Sigmoid colon (tissue), 7 donors: ENCODE data around the gene FSTL1. TPM values are rescaled to one million over a fixed set of nuclear protein-coding genes. Genes with fewer than 3 reads are reported as not detected.

Experiments
- DNase-seq: peaks from one replicate; pipeline ENCODE4 v3.0.0-alpha.2; 2019
- H3K27ac ChIP-seq, 4 donors: fragments of 200-600 bp; sonication (generic); one replicate each; pipeline ENCODE4 v1.5.1; 2016 to 2019; ENCODE audit warnings: mild to moderate bottlenecking in 1 of 4
- H3K27me3 ChIP-seq, 3 donors: fragments of 200-600 bp; sonication (generic); one replicate each; pipeline ENCODE4 v1.5.1; 2019; ENCODE audit warnings: mild to moderate bottlenecking in 1 of 3
- H3K36me3 ChIP-seq, 4 donors: fragments of 200-600 bp; sonication (generic); one replicate each; pipeline ENCODE4 v1.5.1; 2016 to 2019
- H3K4me1 ChIP-seq, 4 donors: fragments of 200-600 bp; sonication (generic); one replicate each; pipeline ENCODE4 v1.5.1; 2017 to 2019
- H3K4me3 ChIP-seq, 4 donors: fragments of 200-600 bp; sonication (generic); one replicate each; pipeline ENCODE4 v1.5.1; 2017 to 2019; ENCODE audit warnings: mild to moderate bottlenecking in 2 of 4, moderate library complexity in 1 of 4
- H3K9me3 ChIP-seq, 4 donors: fragments of 200-600 bp in 3 of 4; sonication (generic) in 3 of 4; one replicate each; pipeline versions ENCODE4 v1.5.1 to v1.6.1; 2013 to 2019
- EP300 ChIP-seq, 4 donors: sonication (generic); formaldehyde crosslinking; IDR thresholded peaks; one replicate each; pipeline ENCODE4 v1.6.1; 2017; ENCODE audit warnings: antibody characterized with exemption in 4 of 4
- POLR2A ChIP-seq, 2 donors: fragments of 450-650 bp; IDR thresholded peaks; one replicate each; pipeline ENCODE4 v1.6.1; 2016; ENCODE audit warnings: antibody characterized with exemption in 2 of 2, mild to moderate bottlenecking in 2 of 2, moderate library complexity in 2 of 2
- POLR2AphosphoS5 ChIP-seq, 4 donors: sonication (generic); formaldehyde crosslinking; IDR thresholded peaks; one replicate each; pipeline ENCODE4 v1.6.1; 2017; ENCODE audit warnings: antibody characterized with exemption in 4 of 4
- WGBS, 2 donors: extraction: QIAGEN DNeasy Blood & Tissue Kit; methylation state at CpG; one replicate each; pipeline ENCODE4 v1.1.7; 2013; 5-methylcytosine and 5-hydroxymethylcytosine counted together
- intact Hi-C: fragments of 100-400 bp; cut with DNase I; formaldehyde crosslinking; loops from one replicate; pipeline ENCODE4 v1.15.1; 2023
- polyA plus RNA-seq, 3 donors: library from polyadenylated mRNA; stranded (reverse); fragments of 200-250 nt; gene quantifications; one replicate each; pipeline ENCODE4 v1.2.3, GENCODE V29; 2013
- total RNA-seq, 4 donors: library from RNA; depleted of rRNA; stranded (reverse); fragments of >200 nt; gene quantifications; one replicate each; pipeline ENCODE4 v1.1.0, GENCODE V29; 2016
- TF ChIP-seq, protein P1 (sequence below), 4 experiments: fragments of 450-650 bp in 3 of 4; fragments of 200-600 bp in 1 of 4; IDR thresholded peaks; one replicate each; pipeline ENCODE4 v1.5.1; 2016 to 2019; ENCODE audit warnings: antibody characterized with exemption in 4 of 4, mild to moderate bottlenecking in 3 of 4, moderate library complexity in 2 of 4
- donor health status: healthy with polysubstance abuse.
- donor health status: Bipolar disorder and iron deficiency.
- donor health status: healthy.

Gene FSTL1
- total and polyA plus RNA-seq, 7 donors = 8.1 to 653 (median 266) TPM

DNA sequence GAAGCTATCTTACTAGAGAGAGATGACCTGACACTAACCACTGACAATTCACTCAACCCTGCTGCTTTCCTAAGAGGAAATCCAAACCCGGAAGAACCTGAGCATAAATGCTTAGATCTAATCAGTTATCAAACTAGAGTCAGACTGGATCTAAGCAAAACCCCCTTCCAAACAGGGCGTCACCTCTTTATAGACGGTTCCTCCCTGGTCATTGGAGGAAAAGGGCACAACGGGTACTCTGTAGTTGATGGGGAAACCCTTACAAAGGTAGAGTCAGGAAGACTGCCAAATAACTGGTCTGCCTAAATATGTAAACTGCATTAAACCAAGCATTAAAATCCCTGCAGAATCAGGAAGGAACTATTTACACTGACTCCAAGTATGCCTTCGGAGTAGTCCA, 41.3 kb upstream of the FSTL1 start:
- H3K4me1 ChIP-seq = peaks cover 0 to 15% (median 8%) of the 10 kb centered on the region in 4 donors
- 27 to 78% methylated on average over 5 of the region's 5 CpGs for WGBS, 2 donors
- intact Hi-C loops = no loop called here
- H3K36me3 ChIP-seq = no peaks in the 10 kb centered on the region
- H3K27ac ChIP-seq = no peak overlapping the region
- no peaks in the 10 kb centered on the region for H3K9me3 ChIP-seq
- no peak for DNase-seq
- H3K27me3 ChIP-seq = no peaks in the 10 kb centered on the region
- TF ChIP-seq EP300 (IDR thresholded peaks at IDR 0.05) (no peak), POLR2AphosphoS5 (IDR thresholded peaks at IDR 0.05) (no peak), POLR2A (IDR thresholded peaks at IDR 0.05) (no peak)
- TF ChIP-seq, protein P1, sequence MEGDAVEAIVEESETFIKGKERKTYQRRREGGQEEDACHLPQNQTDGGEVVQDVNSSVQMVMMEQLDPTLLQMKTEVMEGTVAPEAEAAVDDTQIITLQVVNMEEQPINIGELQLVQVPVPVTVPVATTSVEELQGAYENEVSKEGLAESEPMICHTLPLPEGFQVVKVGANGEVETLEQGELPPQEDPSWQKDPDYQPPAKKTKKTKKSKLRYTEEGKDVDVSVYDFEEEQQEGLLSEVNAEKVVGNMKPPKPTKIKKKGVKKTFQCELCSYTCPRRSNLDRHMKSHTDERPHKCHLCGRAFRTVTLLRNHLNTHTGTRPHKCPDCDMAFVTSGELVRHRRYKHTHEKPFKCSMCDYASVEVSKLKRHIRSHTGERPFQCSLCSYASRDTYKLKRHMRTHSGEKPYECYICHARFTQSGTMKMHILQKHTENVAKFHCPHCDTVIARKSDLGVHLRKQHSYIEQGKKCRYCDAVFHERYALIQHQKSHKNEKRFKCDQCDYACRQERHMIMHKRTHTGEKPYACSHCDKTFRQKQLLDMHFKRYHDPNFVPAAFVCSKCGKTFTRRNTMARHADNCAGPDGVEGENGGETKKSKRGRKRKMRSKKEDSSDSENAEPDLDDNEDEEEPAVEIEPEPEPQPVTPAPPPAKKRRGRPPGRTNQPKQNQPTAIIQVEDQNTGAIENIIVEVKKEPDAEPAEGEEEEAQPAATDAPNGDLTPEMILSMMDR (IDR thresholded peaks at IDR 0.05) = no peak
- no peak overlapping the region for H3K4me3 ChIP-seq

DNA sequence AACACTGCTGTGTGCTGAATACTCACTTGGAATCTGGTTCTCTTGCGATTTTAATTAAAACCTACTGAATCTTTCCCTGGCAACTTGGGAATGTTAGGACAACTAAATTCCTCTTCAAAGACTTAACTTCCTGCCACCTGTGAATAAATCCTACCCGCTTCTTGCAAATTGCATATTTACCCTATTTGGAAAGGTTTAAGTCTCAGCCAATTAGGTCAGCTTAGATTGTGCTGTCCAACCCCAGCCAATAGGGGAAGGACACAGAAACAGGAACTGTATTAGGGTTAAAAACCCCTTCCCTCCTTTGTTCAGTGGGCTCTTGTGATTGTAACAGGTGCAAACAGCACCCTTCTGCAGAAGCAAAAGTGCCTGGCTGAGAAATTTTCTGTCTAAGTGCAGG, 38.6 kb upstream of the FSTL1 start:
- 94 to 96% methylated on average over 2 of the region's 2 CpGs for WGBS, 2 donors
- TF ChIP-seq POLR2AphosphoS5 (IDR thresholded peaks at IDR 0.05) (no peak), POLR2A (IDR thresholded peaks at IDR 0.05) (no peak), EP300 (IDR thresholded peaks at IDR 0.05) (no peak)
- TF ChIP-seq, protein P1 (IDR thresholded peaks at IDR 0.05) = no peak
- no peaks in the 10 kb centered on the region for H3K27me3 ChIP-seq
- H3K36me3 ChIP-seq = no peaks in the 10 kb centered on the region
- intact Hi-C loops = no loop called here
- H3K9me3 ChIP-seq = no peaks in the 10 kb centered on the region
- no peak for DNase-seq
- H3K27ac ChIP-seq = no peak overlapping the region
- H3K4me1 ChIP-seq = peaks cover 0 to 10% (median 2%) of the 10 kb centered on the region in 4 donors
- H3K4me3 ChIP-seq = no peak overlapping the region

DNA sequence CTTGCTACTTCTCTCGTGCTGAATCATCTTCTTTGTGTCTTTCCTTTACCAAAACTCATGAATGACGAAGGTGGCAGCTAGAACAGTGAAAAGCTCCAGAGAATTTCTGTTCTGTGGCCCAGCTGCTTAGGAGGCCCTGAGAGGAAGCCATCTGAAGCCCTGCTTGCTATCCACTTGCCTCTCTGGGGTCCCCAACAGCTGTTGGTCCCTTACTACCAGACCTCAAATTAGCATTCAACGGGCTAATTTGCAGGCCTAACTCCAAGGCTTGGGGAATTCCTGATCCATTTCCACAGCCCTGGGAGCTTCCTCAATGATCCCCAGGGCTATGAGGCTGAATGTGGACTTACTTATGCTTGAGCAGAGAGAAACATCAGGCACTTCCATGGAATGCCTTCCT, 37.5 kb upstream of the FSTL1 start:
- WGBS, 2 donors = 84 to 88% methylated on average over 3 of the region's 3 CpGs
- Histone ChIP-seq H3K4me3 (no peak overlapping the region), H3K27me3 (no peaks in the 10 kb centered on the region), H3K9me3 (no peaks in the 10 kb centered on the region), H3K27ac (peak overlapping the region in 2 of 4 donors; percentile 18 to 46), H3K4me1 (peaks cover 0 to 10% (median 2%) of the 10 kb centered on the region in 4 donors), H3K36me3 (no peaks in the 10 kb centered on the region)
- no peak for DNase-seq
- intact Hi-C loops = no loop called here
- TF ChIP-seq POLR2AphosphoS5 (IDR thresholded peaks at IDR 0.05) = no peak
- no peak for TF ChIP-seq EP300 (IDR thresholded peaks at IDR 0.05)
- no peak for TF ChIP-seq POLR2A (IDR thresholded peaks at IDR 0.05)
- TF ChIP-seq, protein P1 (IDR thresholded peaks at IDR 0.05) = no peak

DNA sequence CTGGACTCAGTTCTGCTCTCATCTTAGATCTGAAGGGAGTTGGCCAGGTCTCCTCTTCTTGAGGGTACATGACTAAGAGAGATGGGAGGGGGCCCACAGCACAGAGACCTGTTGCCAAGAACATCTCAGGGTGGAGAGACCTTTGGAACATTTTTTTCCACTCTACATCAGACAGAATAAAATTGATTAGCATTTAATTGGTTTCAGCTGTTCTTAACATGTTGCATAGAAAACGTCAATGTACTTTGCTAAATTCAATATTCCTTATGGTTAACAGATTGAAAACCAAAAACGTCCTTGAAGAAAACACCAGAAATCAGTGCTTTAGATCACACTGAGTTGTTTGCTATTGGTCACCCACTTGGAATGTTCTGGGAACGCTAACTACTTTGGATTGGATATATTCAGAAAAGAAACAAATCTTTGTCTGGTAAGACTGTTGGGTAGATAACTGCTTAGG, 36.4 kb upstream of the FSTL1 start:
- 77 to 79% methylated on average over 3 of the region's 3 CpGs for WGBS, 2 donors
- H3K36me3 ChIP-seq = no peaks in the 10 kb centered on the region
- peak overlapping the region in 2 of 4 donors; percentile 18 to 46 for H3K27ac ChIP-seq
- H3K27me3 ChIP-seq = no peaks in the 10 kb centered on the region
- H3K9me3 ChIP-seq = no peaks in the 10 kb centered on the region
- DNase-seq = peak; percentile 72
- peaks cover 0 to 10% (median 2%) of the 10 kb centered on the region in 4 donors for H3K4me1 ChIP-seq
- intact Hi-C loops = no loop called here
- no peak overlapping the region for H3K4me3 ChIP-seq
- TF ChIP-seq POLR2A (IDR thresholded peaks at IDR 0.05) (no peak), EP300 (IDR thresholded peaks at IDR 0.05) (no peak)

DNA sequence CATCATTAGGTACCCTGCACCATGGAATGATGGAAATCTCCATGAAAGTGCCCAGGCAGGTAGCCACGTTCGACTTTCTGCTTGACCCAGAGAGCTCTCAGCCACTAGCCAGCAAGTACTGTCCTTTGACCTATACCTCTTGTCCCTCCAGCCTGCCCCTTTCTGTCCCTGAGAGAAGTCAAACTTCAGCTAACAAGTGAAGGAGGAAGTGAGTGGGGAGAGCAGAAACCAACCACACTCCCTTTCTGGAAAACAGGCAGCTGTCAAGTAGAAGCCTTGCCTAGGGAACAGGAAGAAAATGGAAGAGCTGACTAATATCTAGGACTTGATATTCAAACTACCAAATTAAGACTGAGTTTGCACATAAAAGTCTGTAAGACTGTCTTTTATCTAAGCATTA, 30.3 kb upstream of the FSTL1 start:
- 92 to 93% methylated on average over 2 of the region's 2 CpGs for WGBS, 2 donors
- TF ChIP-seq, protein P1 (IDR thresholded peaks at IDR 0.05) = no peak
- no peaks in the 10 kb centered on the region for H3K9me3 ChIP-seq
- H3K4me3 ChIP-seq = no peak overlapping the region
- no peaks in the 10 kb centered on the region for H3K27me3 ChIP-seq
- H3K27ac ChIP-seq = no peak overlapping the region
- intact Hi-C loops = no loop called here
- H3K4me1 ChIP-seq = peaks cover 0 to 32% (median 14%) of the 10 kb centered on the region in 4 donors
- H3K36me3 ChIP-seq = no peaks in the 10 kb centered on the region
- no peak for DNase-seq
